D721Med (cell line): ENCODE measurements around the gene LRMDA.

ENCODE experiments used
- DNase-seq: peaks from one replicate; pipeline ENCODE4 v3.0.0; 2011; ENCODE audit warnings: low spot score; ENCODE audit not compliant: insufficient read length
- FAIRE-seq: peaks from 2 replicates; lab custom pipeline; 2011; peaks lifted over from hg19 to GRCh38; lab: Jason Lieb, UNC
- CTCF ChIP-seq: IDR thresholded peaks from 2 replicates; pipeline ENCODE4 v1.5.1; 2012; ENCODE audit warnings: mild to moderate bottlenecking, control low read depth; ENCODE audit not compliant: insufficient read depth; ENCODE audit errors: missing control alignments

The LRMDA gene

GRCh38 chr10:75648351-75648750 is 216.9 kb downstream of the LRMDA start:
- FAIRE-seq (no peak), DNase-seq (no peak)
- no peak for TF ChIP-seq CTCF

- DNase-seq (no peak), FAIRE-seq (no peak)
- TF ChIP-seq CTCF, result no peak
Observed at GRCh38 chr10:75648854-75649253, 217.4 kb downstream of the LRMDA start.

- DNase-seq (no peak), FAIRE-seq (no peak)
- no peak for TF ChIP-seq CTCF
Observed at GRCh38 chr10:75649466-75649865, 218.0 kb downstream of the LRMDA start.

- DNase-seq (no peak), FAIRE-seq (no peak)
- TF ChIP-seq CTCF, result no peak
Observed at GRCh38 chr10:75650648-75651047, 219.2 kb downstream of the LRMDA start.

- FAIRE-seq (no peak), DNase-seq (no peak)
- no peak for TF ChIP-seq CTCF
Observed at GRCh38 chr10:75651417-75651816, 220.0 kb downstream of the LRMDA start.

GRCh38 chr10:75652146-75652740 is 220.8 kb downstream of the LRMDA start:
- DNase-seq (no peak), FAIRE-seq (no peak)
- no peak for TF ChIP-seq CTCF

- TF ChIP-seq CTCF, result no peak
- DNase-seq, result no peak
- no peak for FAIRE-seq
Observed at GRCh38 chr10:75653761-75654160, 222.3 kb downstream of the LRMDA start.
